A549 (cell line): ENCODE measurements around the gene THTPA.

Source experiments
- EHMT2 ChIP-seq: fragments of 200-600 bp; sonication (generic); IDR thresholded peaks from 2 replicates; pipeline ENCODE4 v1.6.1; 2016; ENCODE audit warnings: antibody characterized with exemption, low read depth, mild to moderate bottlenecking, moderate library complexity
- GATA3 ChIP-seq: IDR thresholded peaks from 2 replicates; pipeline ENCODE4 v1.6.1; 2012; ENCODE audit warnings: borderline replicate concordance
- HMGXB4 ChIP-seq: fragments of 250-450 bp; sonication (Bioruptor Pico); IDR thresholded peaks from 2 replicates; pipeline ENCODE4 v1.5.0; 2021; ENCODE audit warnings: mild to moderate bottlenecking, moderate library complexity, borderline replicate concordance
- PBX3 ChIP-seq: IDR thresholded peaks from 2 replicates; pipeline ENCODE4 v1.6.1; 2012
- POLR2A ChIP-seq: IDR thresholded peaks from 2 replicates; pipeline ENCODE4 v1.6.1; 2012; ENCODE audit warnings: mild to moderate bottlenecking, low read length
- RAD21 ChIP-seq, 2 experiments: fragments of >200 bp in 1 of 2; sonication (Bioruptor Twin) in 1 of 2; formaldehyde crosslinking in 1 of 2; IDR thresholded peaks in 1 of 2; conservative IDR thresholded peaks in 1 of 2; 2 replicates in 1 of 2; 3 replicates in 1 of 2; pipeline ENCODE4 v1.6.1; 2012 to 2018; ENCODE audit warnings: inconsistent platforms in 1 of 2
- RNF2 ChIP-seq: fragments of 200-600 bp; sonication (generic); IDR thresholded peaks from 2 replicates; pipeline ENCODE4 v1.6.1; 2016; ENCODE audit warnings: low read depth, mild to moderate bottlenecking, antibody characterized with exemption, moderate library complexity, borderline replicate concordance
- ZSCAN20 ChIP-seq: fragments of 250-450 bp; sonication (Bioruptor Pico); IDR thresholded peaks from 2 replicates; pipeline ENCODE4 v1.8.0; 2022; ENCODE audit warnings: mild to moderate bottlenecking, moderate library complexity
- TF ChIP-seq, protein P1 (sequence below): IDR thresholded peaks from 2 replicates; pipeline ENCODE4 v1.6.1; 2012
- TF ChIP-seq, protein P2 (sequence below): fragments of >200 bp; sonication (Bioruptor Twin); formaldehyde crosslinking; IDR thresholded peaks from 3 replicates; pipeline ENCODE4 v1.5.1; 2016
- TF ChIP-seq, protein P3 (sequence below): fragments of 150-350 bp; IDR thresholded peaks from 2 replicates; pipeline ENCODE4 v1.6.1; 2014; ENCODE audit warnings: low read depth, mild to moderate bottlenecking, low read length

DNA sequence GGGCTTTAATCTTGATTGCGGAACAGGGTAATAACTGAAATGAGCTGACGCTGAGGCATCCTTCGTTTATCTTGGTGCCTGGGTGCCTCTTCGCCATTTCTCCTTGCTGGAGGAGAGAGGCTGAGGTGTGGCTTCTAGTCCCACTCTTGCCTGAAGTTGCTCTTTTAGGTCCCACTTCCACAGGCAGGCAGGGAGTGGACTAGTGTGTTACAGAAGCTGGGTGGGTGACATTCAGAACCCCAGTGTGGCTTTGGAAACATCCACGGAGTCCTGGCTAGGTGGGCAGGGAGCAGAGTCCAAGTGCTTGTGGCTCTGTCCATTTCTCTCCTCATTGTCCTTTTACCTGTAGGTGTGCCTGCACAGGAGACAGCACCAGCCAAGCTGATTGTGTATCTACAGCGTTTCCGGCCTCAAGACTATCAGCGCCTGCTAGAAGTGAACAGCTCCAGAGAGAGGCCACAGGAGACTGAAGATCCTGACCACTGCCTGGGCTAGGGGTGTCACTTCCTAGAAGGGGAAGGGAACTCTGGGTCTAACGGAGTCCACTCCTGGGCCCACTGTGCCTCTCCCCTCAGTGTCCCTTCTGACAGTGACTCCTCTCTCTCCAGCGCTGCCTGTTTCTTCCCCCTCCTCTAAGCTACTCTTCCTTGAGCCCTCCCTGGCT, 2.4 kb downstream of the THTPA start:
- TF ChIP-seq, protein P1, sequence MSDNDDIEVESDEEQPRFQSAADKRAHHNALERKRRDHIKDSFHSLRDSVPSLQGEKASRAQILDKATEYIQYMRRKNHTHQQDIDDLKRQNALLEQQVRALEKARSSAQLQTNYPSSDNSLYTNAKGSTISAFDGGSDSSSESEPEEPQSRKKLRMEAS: no peak
- TF ChIP-seq GATA3: no peak
- TF ChIP-seq, protein P2, sequence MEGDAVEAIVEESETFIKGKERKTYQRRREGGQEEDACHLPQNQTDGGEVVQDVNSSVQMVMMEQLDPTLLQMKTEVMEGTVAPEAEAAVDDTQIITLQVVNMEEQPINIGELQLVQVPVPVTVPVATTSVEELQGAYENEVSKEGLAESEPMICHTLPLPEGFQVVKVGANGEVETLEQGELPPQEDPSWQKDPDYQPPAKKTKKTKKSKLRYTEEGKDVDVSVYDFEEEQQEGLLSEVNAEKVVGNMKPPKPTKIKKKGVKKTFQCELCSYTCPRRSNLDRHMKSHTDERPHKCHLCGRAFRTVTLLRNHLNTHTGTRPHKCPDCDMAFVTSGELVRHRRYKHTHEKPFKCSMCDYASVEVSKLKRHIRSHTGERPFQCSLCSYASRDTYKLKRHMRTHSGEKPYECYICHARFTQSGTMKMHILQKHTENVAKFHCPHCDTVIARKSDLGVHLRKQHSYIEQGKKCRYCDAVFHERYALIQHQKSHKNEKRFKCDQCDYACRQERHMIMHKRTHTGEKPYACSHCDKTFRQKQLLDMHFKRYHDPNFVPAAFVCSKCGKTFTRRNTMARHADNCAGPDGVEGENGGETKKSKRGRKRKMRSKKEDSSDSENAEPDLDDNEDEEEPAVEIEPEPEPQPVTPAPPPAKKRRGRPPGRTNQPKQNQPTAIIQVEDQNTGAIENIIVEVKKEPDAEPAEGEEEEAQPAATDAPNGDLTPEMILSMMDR: no peak
- TF ChIP-seq POLR2A: no peak
- no peak for TF ChIP-seq PBX3
- TF ChIP-seq, protein P3, sequence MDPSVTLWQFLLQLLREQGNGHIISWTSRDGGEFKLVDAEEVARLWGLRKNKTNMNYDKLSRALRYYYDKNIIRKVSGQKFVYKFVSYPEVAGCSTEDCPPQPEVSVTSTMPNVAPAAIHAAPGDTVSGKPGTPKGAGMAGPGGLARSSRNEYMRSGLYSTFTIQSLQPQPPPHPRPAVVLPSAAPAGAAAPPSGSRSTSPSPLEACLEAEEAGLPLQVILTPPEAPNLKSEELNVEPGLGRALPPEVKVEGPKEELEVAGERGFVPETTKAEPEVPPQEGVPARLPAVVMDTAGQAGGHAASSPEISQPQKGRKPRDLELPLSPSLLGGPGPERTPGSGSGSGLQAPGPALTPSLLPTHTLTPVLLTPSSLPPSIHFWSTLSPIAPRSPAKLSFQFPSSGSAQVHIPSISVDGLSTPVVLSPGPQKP: no peak
- no peak for TF ChIP-seq RNF2
- no peak for TF ChIP-seq HMGXB4 (CRISPR knock-in tag)
- TF ChIP-seq RAD21 (conservative IDR thresholded peaks at IDR 0.05 in 1 of 2, IDR thresholded peaks at IDR 0.05 in 1 of 2): no peak
- TF ChIP-seq EHMT2: no peak
- no peak for TF ChIP-seq ZSCAN20 (CRISPR knock-in tag)
